OCI-LY7 (cell line): Measurements from ENCODE around the gene AFG1L.

Source experiments
- EZH2phosphoT487 ChIP-seq: fragments of 200-600 bp; sonication (generic); IDR thresholded peaks from 2 replicates; pipeline ENCODE4 v1.6.1; 2018; ENCODE audit warnings: low read depth, borderline replicate concordance, mild to moderate bottlenecking, mixed run types, antibody characterized with exemption, low read length, moderate library complexity, mixed read lengths
- TF ChIP-seq, protein P1 (sequence below): fragments of 200-600 bp; sonication (generic); conservative IDR thresholded peaks from 2 replicates; pipeline ENCODE4 v1.5.1; 2014; ENCODE audit warnings: mild to moderate bottlenecking, antibody characterized with exemption, low read length, moderate library complexity, mixed read lengths

DNA sequence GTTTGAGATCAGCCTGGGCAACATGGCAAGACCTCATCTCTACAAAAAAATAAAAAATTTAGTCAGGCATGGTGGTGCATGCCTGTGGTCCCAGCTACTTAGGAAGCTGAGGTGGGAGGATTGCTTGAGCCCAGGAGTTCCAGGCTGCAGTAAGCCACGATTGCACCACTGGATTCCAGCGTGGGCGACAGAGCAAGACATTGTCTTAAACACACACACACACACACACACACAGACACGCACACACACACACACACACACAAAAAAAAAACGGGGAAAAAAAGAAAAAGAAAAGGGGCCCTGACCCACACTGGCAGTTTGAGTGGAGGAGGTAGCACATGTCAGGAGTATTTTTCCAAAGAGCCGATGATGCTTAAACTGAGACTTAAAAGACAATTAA lies 122.2 kb downstream of the AFG1L start:
- TF ChIP-seq, protein P1, sequence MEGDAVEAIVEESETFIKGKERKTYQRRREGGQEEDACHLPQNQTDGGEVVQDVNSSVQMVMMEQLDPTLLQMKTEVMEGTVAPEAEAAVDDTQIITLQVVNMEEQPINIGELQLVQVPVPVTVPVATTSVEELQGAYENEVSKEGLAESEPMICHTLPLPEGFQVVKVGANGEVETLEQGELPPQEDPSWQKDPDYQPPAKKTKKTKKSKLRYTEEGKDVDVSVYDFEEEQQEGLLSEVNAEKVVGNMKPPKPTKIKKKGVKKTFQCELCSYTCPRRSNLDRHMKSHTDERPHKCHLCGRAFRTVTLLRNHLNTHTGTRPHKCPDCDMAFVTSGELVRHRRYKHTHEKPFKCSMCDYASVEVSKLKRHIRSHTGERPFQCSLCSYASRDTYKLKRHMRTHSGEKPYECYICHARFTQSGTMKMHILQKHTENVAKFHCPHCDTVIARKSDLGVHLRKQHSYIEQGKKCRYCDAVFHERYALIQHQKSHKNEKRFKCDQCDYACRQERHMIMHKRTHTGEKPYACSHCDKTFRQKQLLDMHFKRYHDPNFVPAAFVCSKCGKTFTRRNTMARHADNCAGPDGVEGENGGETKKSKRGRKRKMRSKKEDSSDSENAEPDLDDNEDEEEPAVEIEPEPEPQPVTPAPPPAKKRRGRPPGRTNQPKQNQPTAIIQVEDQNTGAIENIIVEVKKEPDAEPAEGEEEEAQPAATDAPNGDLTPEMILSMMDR = no peak
- no peak for TF ChIP-seq EZH2phosphoT487
